GM18870 (cell line): ENCODE results near the gene SGSM2.
"Not testable (repeated sequence)": the region's sequence is repeated elsewhere in the genome, so short reads cannot be mapped to it uniquely, and the experiment has no call there.

ENCODE experiments used
- ATAC-seq: cut with Tn5 transposase; IDR thresholded peaks from one replicate; pipeline ENCODE4 v1.9.1; 2021; ENCODE audit warnings: moderate library complexity; ENCODE audit not compliant: unreplicated experiment

The SGSM2 gene, protein sequence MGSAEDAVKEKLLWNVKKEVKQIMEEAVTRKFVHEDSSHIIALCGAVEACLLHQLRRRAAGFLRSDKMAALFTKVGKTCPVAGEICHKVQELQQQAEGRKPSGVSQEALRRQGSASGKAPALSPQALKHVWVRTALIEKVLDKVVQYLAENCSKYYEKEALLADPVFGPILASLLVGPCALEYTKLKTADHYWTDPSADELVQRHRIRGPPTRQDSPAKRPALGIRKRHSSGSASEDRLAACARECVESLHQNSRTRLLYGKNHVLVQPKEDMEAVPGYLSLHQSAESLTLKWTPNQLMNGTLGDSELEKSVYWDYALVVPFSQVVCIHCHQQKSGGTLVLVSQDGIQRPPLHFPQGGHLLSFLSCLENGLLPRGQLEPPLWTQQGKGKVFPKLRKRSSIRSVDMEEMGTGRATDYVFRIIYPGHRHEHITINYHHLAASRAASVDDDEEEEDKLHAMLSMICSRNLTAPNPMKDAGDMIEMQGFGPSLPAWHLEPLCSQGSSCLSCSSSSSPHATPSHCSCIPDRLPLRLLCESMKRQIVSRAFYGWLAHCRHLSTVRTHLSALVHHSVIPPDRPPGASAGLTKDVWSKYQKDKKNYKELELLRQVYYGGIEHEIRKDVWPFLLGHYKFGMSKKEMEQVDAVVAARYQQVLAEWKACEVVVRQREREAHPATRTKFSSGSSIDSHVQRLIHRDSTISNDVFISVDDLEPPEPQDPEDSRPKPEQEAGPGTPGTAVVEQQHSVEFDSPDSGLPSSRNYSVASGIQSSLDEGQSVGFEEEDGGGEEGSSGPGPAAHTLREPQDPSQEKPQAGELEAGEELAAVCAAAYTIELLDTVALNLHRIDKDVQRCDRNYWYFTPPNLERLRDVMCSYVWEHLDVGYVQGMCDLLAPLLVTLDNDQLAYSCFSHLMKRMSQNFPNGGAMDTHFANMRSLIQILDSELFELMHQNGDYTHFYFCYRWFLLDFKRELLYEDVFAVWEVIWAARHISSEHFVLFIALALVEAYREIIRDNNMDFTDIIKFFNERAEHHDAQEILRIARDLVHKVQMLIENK

GRCh38 chr17:2336852-2337543 is at the start of gene SGSM2:
TSS of gene SGSM2 (plus strand) at chr17:2337501. CDS start at chr17:2337689, 188 bp downstream.
- no peak for ATAC-seq

- ATAC-seq = no peak
These were observed 47.3 kb upstream of the SGSM2 start for GRCh38 chr17:2289878-2290478.

DNA sequence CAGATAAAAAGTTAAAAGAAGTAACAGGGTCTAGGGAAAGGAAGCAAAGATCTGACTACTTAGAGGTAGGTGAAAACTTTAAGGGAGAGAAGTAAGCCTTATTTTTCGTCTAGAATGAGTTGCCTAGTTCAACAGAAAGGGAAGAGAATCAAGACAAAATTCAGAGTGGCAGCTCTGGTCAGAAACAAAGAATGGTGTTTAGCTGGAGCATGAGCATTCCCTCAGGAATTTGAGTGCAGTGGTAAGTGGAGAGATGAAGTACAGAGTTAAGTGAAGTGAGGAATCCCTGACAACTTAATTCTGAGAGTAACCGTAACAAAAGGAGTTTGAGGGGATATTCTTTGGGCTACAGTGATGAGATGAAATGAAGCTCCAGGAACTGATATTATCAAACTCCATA is 45.2 kb upstream of the SGSM2 start:
- no peak for ATAC-seq

DNA sequence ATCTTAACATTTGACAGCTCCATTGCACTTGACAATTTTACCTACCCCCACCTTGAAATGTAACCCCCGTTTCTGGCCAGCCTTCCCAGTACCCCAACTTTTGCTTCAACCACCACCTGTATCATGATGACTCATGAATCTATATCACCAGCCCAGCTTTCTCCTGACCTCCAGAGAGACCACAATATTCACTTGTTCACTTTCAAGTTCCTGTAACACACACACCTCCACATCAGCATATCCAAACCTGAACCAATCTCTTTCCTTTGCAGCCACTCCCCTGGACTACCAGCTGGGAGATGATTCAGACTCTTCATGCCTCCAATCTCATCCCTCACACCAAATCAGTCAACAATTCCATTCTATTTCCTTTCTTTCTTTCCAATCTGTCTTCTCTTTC is 41.7 kb upstream of the SGSM2 start:
- ATAC-seq = no peak

- ATAC-seq = no peak
These were observed 40.3 kb upstream of the SGSM2 start for GRCh38 chr17:2297023-2297422.

- ATAC-seq = no peak
These were observed 38.2 kb upstream of the SGSM2 start for GRCh38 chr17:2299136-2299535.

- no peak for ATAC-seq
These were observed 37.5 kb upstream of the SGSM2 start for GRCh38 chr17:2299756-2300155.

- ATAC-seq = no peak
These were observed 34.5 kb upstream of the SGSM2 start for GRCh38 chr17:2302778-2303203.

DNA sequence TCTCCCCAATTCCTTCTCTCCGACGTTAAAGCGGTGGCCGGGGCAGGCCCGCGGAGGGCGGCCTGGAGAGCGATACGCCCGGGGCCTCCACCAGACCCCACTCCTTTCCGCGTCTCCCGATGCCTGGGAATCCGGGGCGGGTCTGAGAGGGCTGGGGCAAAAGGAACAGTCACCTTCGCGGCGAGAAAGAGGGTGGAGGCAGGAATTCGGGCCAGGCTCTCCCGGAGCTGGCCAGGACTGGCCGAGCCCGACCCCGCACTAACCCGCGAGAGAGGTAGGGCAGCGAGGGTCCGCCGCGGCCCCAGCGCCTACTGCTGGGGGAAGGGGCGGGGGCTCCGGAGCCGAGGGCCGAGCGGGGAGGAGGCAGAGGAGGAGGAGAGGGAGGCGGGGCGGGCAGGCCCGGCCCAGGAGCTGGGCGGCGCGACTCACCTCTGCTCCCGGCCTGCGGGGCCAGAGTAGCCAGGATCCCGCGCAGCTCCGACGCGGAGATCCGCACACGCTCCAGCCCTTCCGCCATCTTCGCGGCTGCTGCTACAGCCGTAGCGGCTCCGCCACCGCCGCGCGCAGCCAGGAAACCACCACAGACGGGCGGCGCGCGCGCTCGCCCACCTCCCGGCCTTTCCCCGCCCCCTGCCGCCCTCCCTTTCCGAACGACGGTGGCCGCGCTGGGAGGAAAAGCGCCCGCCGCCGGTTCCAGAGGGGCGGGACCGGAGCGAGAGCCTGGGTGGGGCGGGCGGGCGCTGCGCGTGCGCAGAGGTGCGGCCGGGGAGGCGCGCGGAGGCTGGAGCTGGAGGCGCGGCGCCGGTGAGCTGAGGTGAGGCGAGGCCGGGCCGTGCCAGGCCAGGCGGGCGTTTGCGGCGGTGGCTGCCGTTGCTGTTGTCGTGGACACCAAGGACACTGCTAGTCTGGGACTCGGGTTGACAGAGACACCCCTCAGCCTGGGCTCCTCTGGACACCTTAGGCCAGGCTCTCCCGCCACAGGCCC is 33.8 kb upstream of the SGSM2 start, which contains the start of the genes SMG6 and SRR:
SMG6 (minus strand) TSS at position 582 of the 985 bp plus-strand sequence; CDS start at position 517, 65 bp downstream.
SRR (plus strand) TSS at position 747 of the 985 bp plus-strand sequence. CDS start 11,611 bp downstream, outside the sequence.
- ATAC-seq = peak; percentile 55

DNA sequence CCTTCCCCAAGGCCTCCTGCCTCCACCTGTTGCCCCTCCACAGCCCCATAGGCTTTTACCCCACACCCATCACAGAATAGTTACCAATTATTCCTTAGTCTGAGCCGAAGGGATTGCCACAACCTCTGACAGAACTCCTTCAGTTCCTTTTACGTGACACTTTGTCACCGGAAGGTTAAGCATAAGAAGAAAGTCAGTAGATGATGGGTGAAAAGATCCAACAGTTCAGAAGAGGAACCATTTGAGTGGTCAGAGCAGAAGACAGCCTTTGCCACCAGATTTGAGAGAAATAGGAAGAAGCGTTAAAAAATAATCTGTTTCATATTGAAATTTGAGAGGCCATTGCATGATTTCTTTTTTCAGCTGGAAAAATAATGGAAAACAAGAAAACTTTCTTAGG is 32.4 kb upstream of the SGSM2 start:
- ATAC-seq = no peak

DNA sequence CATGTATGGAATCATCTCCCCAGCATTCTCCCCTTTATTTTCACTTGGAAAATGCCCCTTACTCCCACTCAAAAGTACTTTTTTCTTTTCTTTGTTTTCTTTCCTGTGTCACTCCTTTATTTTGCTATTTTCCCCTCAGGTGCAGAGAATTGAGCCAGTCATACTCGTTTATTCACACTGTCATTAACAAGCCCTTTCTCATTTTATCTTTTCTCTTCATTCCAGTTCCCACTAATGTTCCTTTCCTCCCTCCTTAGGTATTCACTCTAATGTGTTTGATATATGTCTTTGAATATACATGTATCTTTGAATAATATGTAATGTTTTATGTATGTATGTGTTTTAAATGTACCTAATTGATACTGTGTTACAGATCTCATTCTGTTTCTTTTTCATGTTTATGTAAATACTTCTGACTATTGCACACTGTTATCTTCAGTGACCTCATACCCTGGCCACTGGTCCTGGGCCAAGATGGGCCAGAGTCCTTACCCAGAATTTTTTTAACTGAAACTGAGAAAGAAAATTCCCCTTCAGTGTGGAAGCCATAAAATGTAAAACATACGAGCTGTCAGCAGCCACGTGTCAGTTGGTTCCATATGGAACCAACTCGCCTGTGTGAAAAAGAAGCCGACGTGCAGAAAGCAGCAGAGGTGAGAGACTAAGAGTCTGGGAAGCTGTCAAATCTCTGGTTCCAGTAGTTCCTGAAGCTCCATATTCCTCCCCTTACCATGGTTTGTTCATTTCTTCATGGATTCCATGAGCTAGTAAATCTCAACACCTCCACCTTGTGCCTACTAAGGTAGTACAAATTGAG is 27.8 kb upstream of the SGSM2 start:
- ATAC-seq = no peak

DNA sequence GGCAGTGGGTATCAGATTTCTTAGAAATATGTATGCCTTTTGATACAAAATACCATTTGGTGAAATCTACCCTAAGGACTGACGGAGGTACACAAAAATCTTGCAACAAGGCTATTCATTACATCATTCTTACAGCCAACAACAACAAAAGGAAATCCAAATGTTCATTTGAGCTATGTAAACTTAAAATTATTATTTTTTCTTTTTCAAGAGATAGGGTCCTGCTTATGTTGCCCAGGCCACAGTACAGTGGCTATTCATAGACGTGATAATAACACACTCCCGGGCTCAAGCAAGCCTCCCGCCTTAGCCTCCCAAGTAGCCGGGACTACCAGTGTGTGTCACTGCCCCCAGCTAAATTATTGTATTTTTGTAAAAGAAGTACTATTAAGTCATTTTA is 24.6 kb upstream of the SGSM2 start:
- no peak for ATAC-seq

DNA sequence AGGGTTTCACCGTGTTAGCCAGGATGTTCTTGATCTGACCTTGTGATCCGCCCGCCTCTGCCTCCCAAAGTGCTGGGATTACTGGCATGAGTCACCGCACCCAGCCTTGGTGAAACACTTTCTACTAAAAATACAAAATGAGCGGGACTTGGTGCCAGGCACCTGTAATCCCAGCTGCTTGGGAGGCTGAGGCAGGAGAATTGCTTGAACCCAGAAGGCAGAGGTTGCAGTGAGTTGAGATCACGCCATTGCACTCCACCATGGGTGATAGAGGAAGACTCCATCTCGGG is 20.4 kb upstream of the SGSM2 start:
- ATAC-seq = not testable (repeated sequence)

GRCh38 chr17:2317796-2318195 is 19.5 kb upstream of the SGSM2 start:
- no peak for ATAC-seq

GRCh38 chr17:2319051-2319450 is 18.2 kb upstream of the SGSM2 start:
- no peak for ATAC-seq

- ATAC-seq = no peak
These were observed 15.9 kb upstream of the SGSM2 start for GRCh38 chr17:2321399-2321798.

DNA sequence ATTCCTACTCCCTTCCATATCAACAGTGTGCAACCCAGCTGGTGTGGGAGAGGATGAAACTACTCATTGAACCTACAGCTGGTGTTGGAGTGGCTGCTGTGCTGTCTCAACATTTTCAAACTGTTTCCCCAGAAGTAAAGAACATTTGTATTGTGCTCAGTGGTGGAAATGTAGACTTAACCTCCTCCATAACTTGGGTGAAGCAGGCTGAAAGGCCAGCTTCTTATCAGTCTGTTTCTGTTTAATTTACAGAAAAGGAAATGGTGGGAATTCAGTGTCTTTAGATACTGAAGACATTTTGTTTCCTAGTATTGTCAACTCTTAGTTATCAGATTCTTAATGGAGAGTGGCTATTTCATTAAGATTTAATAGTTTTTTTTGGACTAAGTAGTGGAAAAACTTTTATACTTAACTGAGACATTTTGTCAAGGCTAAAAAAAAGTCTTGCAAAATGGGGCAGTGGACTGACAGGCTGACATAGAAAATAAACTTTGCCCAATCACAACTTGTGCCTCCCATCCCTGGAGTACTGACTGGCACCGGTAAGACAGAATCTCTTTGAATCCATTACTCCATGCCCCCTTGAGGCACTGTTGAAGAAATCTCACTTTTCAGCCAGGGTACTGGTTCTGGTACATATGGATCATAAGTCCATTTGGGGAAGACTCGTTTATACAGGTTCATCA is 13.5 kb upstream of the SGSM2 start:
- no peak for ATAC-seq

- ATAC-seq = no peak
These were observed 6.0 kb upstream of the SGSM2 start for GRCh38 chr17:2331303-2331702.
